Coronary artery (tissue), 2 donors: ENCODE results near the gene CPEB2.
A peak's percentile ranks its signal among the peaks of the same experiment; 100 is the strongest.

Experiments used
- DNase-seq: peaks from one replicate; pipeline ENCODE4 v3.0.0-alpha.2; 2017; ENCODE audit warnings: low spot score
- H3K27ac ChIP-seq, 2 donors: fragments of 200-600 bp; sonication (generic); one replicate each; pipeline ENCODE4 v1.5.1; 2016 to 2019
- H3K4me3 ChIP-seq: fragments of 200-600 bp; sonication (generic); 2 replicates; pipeline ENCODE4 v1.5.1; 2016; ENCODE audit warnings: mild to moderate bottlenecking, moderate library complexity
- CTCF ChIP-seq: fragments of 200-600 bp; sonication (generic); IDR thresholded peaks from one replicate; pipeline ENCODE4 v1.5.1; 2019; ENCODE audit warnings: antibody characterized with exemption

CPEB2 gene

GRCh38 chr4:15010038-15010585, 7.8 kb downstream of the CPEB2 start:
- TF ChIP-seq CTCF: no peak
- DNase-seq: no peak
- H3K4me3 ChIP-seq: peak overlapping the region; percentile 1
- peak overlapping the region; percentile 4 to 11 for H3K27ac ChIP-seq

GRCh38 chr4:15011166-15011565, 8.9 kb downstream of the CPEB2 start:
- no peak overlapping the region for H3K4me3 ChIP-seq
- no peak for DNase-seq
- TF ChIP-seq CTCF: no peak
- H3K27ac ChIP-seq: no peak overlapping the region

GRCh38 chr4:15012017-15012788, 9.9 kb downstream of the CPEB2 start:
- no peak for DNase-seq
- TF ChIP-seq CTCF: no peak
- no peak overlapping the region for H3K4me3 ChIP-seq
- peak overlapping the region in 1 of 2 donors; percentile 10 for H3K27ac ChIP-seq

GRCh38 chr4:15013585-15013984, 11.3 kb downstream of the CPEB2 start:
- TF ChIP-seq CTCF: no peak

GRCh38 chr4:15015170-15015569, 12.9 kb downstream of the CPEB2 start:
- no peak for TF ChIP-seq CTCF
- Histone ChIP-seq H3K4me3 (no peak overlapping the region), H3K27ac (no peak overlapping the region)
- no peak for DNase-seq

More at GRCh38 chr4:15013585-15013984, 11.3 kb downstream of the CPEB2 start:
- Histone ChIP-seq H3K4me3 (no peak overlapping the region), H3K27ac (no peak overlapping the region)
- DNase-seq: no peak

GRCh38 chr4:15018361-15018760, 16.1 kb downstream of the CPEB2 start:
- no peak for TF ChIP-seq CTCF
- no peak overlapping the region for H3K27ac ChIP-seq
- H3K4me3 ChIP-seq: no peak overlapping the region
- DNase-seq: no peak
